Stimulated activated CD8-positive, alpha-beta memory T cell treated with anti-CD3 and anti-CD28 coated beads, Interleukin-12 subunit alpha, Interleukin-12 subunit beta, amount 100 ng/mL, for 1 hour (primary cell): ENCODE measurements around the gene UBXN1.
"Not testable (repeated sequence)": the region's sequence is repeated elsewhere in the genome, so short reads cannot be mapped to it uniquely, and the experiment has no call there.

ENCODE experiments used
- DNase-seq: peaks from one replicate; pipeline ENCODE4 v3.0.0-alpha.2; 2020; ENCODE audit warnings: low read depth

The UBXN1 gene

DNA sequence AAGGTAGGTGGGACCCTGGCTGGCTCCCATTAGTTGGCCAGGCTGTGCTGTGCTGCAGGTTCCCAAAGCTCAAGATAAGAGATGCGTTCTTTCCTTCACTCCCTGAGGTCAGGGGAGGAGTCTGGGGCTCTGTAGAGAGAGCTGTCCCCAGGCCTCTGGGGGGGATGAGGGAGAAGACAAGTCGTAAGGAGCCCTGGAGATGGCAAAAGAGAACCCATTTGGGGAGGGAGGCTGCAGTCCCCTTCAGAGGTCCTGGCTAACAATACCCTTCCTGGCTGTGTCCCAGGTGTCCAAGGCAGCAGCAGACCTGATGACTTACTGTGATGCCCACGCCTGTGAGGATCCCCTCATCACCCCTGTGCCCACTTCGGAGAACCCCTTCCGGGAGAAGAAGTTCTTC lies 29.5 kb upstream of the UBXN1 start:
- DNase-seq: no peak

DNA sequence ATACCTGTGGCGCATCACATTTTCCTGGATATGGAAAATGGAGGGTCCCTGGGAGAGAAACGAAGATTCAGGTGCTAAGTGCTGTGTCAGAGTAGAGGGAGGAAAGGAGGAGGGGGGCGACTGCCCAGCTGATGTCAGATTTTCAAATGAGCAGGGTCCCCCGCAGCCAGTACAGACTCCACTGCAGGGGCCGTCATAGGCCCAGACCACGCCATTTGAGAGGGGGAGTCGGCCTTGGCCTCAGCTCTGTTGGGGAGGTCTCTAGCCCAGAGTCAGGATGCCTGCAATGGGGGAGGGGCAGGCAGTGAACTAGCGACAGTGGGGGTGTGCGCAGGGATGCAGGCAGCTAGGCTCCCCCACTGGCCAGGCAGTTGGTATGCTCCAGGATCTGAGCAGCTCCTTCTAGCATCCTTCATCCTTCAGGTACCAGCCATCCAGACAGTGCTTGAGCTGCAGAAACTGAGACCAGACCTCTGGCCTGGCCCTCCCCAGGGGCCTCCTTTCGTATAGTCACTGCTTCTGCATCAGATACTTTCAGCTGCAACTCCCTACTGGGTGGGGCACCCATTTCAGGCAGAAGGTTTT lies 28.5 kb upstream of the UBXN1 start, which contains the start of the genes BSCL2 and GNG3:
Gene BSCL2 (minus strand): TSS at position 148 of the 585 bp plus-strand sequence. CDS start 229 bp downstream, outside the sequence.
Gene GNG3 (plus strand): TSS at position 400 of the 585 bp plus-strand sequence. CDS start 620 bp downstream, outside the sequence.
- DNase-seq: no peak

DNA sequence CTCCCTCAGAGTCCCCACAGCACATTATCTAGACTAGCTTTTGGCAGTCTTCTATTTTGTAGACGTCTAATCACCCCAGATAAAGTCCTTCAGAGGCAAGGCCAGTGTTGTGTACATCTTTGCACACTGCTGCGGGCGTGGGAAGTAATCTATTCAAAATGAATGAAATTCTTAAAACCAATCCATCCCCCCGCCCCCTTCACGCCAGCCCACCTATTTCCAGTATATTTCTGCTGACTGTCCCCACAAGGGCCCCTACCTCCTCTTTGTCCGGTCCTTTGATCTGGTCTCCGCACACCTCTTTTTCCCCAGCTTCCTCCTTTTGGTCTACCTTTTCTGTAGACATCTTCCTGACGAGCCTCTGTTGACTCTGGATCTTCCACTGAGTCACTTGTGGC lies 28.0 kb upstream of the UBXN1 start:
- no peak for DNase-seq

DNA sequence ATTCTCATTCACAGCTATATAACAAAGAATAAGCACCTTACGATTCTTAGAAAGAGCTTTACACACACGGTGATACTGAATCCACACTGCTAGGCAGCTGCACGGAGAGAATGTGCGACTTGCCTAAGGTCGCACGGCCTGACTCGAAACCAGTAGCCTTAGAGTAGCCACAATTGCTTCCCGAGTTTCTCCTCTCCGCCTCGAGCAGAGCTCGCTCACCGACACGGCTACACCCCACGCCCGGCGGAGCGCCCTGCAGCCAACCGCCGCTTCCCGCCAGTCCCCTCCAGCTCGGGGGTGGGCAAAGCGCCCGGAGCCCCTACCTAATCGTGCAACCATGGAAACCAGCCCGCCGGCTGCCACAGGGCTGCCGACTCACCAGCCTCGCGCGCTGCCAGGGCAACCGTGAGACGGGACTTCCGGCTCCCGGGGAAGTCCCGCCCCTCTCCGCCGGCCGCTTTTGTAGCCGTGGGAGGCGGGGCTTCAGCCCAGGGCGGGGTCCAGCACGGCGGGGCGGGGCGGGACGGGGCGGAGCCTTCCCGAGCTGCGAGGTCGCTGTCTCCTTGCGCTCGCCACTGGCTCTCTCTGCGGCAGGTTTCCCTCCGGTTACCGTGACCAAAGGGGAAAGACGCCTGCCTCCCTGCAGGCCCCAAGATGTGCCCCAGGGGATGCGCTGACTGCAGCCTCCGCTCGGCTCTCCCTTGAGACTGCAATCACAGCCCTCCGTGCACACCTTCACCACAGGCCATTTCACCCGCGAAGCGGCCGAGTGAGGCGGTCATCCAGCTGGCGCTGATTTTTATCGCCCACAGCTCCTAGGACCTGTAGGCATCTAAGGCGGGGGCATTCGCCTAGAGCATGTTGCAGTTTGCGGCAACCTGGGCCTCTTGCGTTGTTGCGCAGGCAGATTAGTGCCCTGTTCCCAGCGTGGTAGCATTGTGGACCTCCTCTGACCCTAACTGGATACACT lies 27.3 kb upstream of the UBXN1 start:
- peak; percentile 90 for DNase-seq

DNA sequence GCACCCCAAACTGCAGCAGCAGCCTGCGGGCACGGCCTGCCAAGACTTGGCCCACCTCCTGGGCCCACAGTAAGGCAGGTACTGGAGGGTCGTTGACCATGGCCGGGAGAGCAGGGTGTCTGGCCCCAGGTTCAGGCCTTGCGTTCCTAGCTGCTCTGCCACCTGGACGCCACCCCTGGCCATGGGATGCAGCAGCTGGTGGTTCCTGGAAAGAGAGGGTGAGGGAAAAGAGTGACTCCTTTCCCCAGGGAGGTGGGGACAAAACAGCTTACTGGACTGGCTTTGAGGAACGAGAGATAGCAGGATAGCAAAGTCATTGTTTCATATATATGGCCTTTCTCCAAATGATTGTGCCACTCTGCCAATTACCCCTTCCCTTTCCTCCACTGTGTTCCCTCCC lies 26.5 kb upstream of the UBXN1 start:
- no peak for DNase-seq

DNA sequence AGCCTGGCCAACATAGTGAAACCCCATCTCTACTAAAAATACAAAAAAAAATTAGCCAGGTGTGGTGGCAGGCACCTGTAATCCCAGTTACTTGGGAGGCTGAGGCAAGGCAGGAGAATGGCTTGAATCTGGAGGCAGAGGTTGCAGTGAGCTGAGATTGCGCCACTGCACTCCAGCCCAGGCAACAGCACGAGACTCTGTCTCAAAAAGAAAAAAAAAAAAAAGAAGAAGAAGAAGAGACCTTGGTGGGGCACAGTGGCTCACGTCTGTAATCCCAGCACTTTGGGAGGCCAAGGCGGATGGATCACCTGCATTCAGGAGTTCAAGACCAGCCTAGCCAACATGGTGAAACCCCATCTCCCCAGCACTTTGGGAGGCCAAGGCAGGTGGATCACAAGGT lies 25.0 kb upstream of the UBXN1 start:
- DNase-seq: not testable (repeated sequence)

DNA sequence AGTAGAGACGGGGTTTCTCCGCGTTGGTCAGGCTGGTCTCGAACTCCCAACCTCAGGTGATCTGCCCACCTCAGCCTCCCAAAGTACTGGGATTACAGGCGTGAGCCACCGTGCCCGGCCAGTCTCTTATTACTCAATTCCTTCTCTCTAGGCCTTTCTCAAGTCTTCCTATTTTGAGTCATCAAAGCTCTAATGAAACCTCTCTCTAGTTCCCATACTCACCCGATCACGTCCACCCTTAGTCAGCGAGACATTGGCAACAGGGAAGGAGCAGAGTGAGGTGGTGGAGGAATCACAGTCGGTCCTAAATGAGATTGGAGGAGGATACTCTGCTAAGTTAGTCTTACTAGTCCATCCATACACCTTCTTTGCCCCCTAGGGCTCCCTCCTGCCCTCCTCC lies 23.4 kb upstream of the UBXN1 start:
- no peak for DNase-seq

DNA sequence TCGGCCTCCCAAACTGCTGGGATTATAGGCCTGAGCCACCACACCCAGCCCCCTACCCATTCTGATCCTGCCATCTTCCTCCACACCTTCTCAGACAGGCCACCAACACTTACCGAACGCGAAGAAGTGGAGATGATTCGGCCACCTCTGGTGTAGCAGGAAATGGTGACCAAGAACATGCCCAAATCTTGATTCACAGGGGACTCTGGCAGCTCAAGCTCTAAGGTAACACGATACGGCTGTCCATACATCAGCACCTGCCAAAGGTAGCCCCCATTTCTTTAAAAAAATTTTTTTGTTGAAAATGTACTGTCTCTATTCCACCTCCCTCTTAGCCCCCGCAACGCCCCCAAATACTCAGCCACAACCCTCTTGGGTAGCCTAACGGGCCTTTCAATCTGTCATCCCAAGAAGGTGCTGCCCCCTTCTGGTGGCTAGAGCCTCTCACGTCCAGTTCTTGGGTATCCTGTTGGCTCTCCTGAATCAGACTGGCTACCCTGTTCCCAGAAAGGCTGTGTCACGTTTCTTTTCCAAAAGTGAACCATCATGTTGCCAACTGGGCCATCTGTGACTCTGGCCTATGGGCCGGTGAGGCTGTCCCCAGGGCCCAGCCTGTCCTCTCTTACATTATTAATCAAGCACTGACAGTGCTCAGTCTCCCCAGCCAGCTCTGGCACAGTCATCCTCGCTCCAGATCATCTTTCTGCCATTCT lies 15.7 kb upstream of the UBXN1 start:
- peak; percentile 66 for DNase-seq

DNA sequence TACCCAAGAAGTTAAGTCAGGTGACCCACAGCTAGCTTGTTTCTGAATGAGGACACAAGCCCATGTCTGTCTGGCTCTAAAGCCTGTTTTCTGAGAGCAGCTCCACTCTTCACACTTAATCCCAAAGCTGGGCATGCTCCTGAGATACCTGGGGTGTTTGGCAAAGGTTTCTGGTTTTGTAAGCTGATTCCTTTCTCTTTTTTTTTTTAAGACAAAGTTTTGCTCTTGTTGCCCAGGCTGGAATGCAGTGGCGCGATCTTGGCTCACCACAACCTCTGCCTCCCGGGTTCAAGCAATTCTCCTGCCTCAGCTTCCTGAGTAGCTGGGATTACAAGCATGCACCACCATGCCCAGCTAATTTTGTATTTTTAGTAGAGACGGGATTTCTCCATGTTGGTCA lies 14.8 kb upstream of the UBXN1 start:
- not testable (repeated sequence) for DNase-seq

DNA sequence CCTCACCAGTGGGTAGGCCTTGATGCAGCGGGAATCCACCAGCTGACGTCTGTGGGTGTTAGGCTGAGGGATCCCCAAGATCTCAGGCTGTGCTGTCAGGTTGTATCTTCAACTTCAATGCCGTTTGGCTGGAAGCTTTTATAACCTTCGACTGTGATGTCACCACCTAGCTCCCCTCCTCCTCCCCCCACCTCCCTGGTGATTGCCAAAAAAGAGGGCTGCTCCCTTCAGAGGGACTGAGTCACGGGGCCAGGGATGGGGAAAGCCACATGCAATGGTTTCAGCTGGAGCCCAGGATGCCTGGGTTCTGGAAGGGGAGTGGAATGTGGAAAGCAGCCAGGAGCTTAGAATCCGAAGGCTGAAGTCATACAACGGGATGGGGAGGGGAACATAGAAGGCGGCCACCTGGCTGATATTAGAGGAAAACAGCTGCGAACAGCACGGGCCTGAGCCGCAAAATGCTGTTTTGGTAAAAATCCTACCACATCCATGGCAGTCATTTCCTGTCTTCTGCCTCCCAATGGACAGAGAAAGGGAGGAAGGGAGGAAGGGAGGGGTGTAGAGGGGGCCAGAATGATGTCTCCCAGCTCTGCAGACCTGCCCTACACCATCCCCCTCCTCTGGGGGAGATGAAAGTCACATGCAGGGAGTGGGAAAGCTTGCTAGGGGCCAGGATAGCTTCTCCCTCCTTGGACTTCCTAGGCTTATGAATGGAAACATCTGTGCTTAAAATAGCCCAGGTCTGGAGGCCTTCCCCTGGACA lies 10.7 kb upstream of the UBXN1 start, which contains the start of gene LRRN4CL:
Gene LRRN4CL (minus strand): TSS at position 110 of the 763 bp plus-strand sequence. CDS start 1,022 bp downstream, outside the sequence.
- no peak for DNase-seq

DNA sequence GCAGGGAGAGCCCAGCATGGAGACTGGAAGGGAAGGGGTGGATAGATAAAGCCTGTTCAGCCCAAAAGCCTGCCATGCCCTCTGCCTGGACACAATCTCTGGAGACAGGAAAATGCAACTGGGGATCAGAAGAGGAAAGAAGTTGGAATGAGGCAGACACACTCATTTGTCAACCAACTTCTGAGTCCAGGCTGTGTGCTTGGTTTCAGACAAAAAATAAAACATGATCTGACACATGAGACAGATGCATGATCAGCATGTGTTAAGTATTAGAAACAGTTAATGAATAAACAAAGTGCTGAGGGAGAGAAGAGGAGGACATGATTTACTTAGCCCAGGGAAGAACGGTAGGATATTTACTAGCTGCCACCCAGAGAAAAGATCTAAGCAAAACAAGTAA lies 9.6 kb upstream of the UBXN1 start:
- no peak for DNase-seq

DNA sequence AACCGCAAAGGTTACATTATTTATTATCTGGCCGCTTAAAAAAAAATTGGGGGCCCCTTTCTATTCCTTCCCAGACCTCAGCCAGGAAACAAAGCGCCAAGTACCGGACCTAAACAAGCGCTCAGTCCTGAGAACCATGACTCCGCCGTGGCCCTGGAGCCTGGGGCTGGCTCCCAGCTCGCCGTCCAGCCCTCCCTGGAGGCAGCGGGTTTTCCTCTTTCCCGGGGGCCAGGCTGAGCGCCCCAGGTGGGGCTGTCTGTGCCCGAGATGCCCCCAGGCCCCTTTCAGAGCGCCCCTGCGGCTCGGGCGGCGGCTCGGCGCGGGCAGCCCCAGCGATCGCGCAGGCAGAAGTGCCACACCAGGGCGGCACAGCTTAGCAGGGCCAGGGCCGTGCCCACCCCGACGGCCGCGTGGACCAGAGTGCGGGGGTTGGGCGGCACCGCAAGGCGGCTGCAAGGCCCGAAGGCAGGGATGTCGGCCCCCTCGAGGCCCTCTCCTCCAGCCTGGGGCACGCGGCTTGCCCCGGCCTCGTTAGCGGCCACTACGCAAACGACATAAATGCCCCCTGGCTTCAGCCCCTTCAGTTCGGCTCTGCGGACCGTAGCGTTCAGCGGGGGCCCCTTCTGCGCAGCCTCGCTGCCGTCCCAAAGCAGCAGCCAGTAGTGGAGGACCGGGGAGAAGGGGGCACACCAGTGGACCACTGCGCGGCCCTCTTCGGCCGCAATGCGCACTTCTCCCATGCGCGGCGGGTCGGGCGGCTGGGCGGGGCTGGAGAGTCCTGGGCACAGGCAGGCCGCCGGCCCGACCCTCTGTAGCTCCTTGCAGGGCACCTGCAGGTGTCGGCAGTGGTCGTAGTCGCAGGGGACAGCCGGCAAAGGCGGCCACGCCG lies 8.9 kb upstream of the UBXN1 start:
- DNase-seq: no peak

DNA sequence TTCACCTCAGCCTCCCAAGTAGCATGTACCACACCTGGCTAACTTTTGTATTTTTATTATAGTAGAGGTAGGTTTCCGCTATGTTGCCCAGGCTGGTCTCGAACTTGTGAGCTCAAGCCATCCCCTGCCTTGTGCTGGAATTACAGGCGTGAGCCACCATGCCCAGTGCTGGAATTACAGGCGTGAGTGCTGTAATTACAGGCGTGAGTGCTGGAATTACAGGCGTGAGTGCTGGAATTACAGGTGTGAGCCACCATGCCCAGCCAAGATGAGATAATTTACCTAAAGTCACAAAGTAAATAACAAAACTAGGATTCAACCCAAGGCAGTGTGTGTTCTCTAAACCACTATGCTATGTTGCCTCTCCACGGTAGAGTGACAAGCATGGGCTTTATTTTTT lies 3.6 kb upstream of the UBXN1 start:
- DNase-seq: no peak

DNA sequence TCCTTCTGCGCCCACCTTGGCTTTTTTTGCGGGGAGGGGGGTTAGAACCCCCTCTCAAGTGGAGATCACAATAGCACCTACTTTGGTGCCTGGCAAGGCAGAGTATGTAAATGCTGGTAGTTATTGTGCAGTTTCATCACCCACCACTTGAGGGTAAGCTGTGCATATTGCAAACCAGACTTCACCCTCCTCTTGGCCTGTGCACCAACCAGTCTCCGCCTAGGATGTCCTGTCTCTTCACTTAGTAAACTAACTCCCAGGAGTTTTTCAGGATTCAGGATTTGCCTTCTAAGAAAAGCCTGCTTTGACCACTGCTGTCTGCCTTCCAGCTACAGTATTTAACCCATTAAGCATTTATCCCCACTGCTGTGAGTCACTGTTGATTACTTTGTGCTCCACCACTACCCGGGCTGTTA lies 2.0 kb upstream of the UBXN1 start:
- no peak for DNase-seq

DNA sequence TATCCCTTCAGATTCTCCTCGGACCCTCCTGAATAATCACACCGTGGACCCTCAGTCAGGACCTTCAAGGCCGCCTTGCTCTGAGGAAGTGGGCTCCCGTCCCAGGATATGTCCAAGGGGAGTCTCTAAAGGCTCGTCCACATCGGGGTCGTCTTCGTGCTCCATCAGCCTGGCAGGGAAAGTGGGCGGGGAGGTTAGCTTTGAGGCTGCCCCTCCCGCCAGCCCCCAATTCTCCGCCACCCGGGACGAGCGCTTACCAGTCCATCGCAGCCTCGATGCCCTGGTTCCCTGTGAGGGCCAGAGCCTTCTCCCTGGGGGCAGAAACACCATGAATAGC lies 472 bp downstream of the UBXN1 start:
- DNase-seq: no peak

DNA sequence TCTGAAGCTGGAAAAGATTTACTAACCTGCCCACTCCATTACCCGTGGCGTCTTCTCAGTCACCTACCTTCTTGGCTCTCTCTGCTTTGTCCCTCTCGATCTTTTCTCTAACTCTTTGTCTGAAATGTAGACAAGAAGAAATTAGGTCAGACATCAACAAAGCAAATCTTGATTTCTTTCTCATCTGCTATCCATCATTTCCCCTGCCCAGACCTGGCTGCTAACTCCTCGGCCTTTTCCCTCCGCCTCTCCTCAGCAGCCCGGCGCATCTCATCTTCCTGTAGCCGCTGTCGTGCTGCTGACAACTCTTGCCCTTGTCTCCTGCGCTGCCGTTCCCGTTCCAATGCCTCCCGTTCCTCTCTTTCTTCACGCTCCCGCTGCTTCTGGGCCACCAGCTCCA lies 1.2 kb downstream of the UBXN1 start:
- no peak for DNase-seq

DNA sequence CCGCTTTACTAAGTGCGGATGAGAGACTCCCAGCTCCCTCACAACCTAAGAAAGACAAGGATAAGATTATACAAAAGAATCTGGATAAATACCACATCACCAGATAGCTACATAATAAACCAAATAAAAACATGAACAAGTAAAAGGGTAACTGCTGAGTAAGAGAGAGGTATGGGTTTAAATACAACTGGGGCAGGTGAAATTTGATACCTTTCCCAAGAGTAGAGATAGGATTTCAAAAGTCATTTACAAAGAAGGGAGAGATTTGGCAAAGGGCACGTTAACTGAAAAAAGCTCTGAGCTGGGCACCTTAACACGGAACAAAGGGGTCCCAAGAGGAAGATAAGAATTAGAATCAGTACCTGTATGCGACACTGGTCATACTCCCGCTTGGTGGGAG lies 1.7 kb downstream of the UBXN1 start:
- no peak for DNase-seq

DNA sequence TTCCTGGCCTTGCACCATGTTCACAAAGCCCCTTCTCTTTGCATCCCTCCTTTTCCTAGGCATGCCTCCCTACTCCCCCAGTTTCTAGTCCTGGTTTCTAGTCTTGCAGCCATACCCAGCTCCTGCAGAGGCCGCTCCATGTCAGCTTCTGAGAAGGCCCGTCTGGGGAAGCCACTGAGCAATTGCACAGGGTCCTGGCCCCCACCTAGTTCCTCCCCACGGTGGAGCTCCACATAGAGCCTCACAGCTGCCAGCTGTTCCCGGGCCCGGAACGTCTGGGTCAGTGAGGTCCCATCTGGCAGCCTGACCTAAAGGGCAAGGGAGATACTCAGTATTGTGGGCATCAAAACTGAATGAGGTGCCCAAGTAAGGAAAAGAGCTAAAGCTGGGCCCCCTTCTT lies 2.2 kb downstream of the UBXN1 start:
- no peak for DNase-seq

DNA sequence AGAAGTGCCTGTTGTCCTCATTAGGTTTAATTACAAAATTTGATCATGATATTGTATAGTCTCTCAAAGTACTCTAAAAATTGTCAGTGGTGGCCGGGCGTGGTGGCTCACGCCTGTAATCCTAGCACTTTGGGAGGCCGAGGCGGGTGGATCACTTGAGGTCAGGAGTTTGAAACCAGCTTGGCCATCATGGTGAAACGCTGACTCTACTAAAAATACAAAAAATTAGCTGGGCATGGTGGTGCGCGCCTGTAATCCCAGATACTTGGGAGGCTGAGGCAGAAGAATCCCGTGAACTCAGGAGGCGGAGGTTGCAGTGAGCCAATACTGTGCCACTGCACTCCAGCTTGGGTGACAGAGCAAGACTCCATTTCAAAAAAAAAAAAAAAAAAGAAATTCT lies 3.5 kb downstream of the UBXN1 start:
- not testable (repeated sequence) for DNase-seq

DNA sequence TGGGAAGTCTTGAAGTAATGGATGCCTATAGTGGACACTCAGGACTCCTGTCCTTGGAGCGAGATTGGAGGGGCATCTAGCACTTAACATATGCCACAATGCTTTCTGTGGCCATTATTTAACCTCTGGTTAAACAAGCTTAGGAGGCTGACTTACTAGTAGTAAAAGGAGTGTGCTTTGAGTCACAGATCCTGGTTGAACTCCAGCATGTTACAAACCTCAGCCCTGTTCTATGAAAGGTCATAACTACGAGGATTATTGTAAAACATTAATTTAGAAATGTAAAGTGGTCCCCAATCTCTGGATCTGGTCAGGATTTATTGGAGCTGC lies 5.7 kb downstream of the UBXN1 start:
- DNase-seq: no peak
